K562 (cell line): ENCODE data around the gene TRAPPC5. TPM values are rescaled to one million over a fixed set of nuclear protein-coding genes. Genes with fewer than 3 reads are reported as not detected.

ENCODE experiments used
- ATF6 ChIP-seq: sonication (generic); formaldehyde crosslinking; IDR thresholded peaks from 2 replicates; pipeline ENCODE4 v1.4.0; 2020; ENCODE audit warnings: mild to moderate bottlenecking, missing genetic modification reagents
- CHD1 ChIP-seq: fragments of 200-600 bp; sonication (generic); IDR thresholded peaks from one replicate; pipeline ENCODE4 v1.6.1; 2012; ENCODE audit warnings: mild to moderate bottlenecking, moderate library complexity, low read length, inconsistent platforms
- CXXC5 ChIP-seq: fragments of 250-450 bp; sonication (Bioruptor Pico); IDR thresholded peaks from 2 replicates; pipeline ENCODE4 v1.8.0; 2022; ENCODE audit warnings: inconsistent platforms, mild to moderate bottlenecking, moderate library complexity
- ETV6 ChIP-seq, 3 experiments: fragments of 150-350 bp in 1 of 3; sonication (generic) in 1 of 3; formaldehyde crosslinking in 1 of 3; IDR thresholded peaks; 2 replicates each; pipeline versions ENCODE4 v1.6.1 to v1.8.0; 2014 to 2022; ENCODE audit warnings: borderline replicate concordance in 2 of 3, low read depth in 2 of 3, antibody characterized with exemption in 1 of 3, low read length in 1 of 3, mild to moderate bottlenecking in 1 of 3, missing genetic modification reagents in 1 of 3
- FOXO4 ChIP-seq: fragments of 450-650 bp; formaldehyde crosslinking; IDR thresholded peaks from 2 replicates; pipeline ENCODE4 v1.4.0; 2020; ENCODE audit warnings: mild to moderate bottlenecking, moderate library complexity
- HDAC1 ChIP-seq, 2 experiments: fragments of 450-650 bp; IDR thresholded peaks; 2 replicates each; pipeline ENCODE4 v1.6.1; 2016 to 2017; ENCODE audit warnings: inconsistent platforms in 1 of 2, mild to moderate bottlenecking in 1 of 2, moderate library complexity in 1 of 2
- HES1 ChIP-seq: fragments of 450-650 bp; IDR thresholded peaks from 2 replicates; pipeline ENCODE4 v1.6.1; 2016; ENCODE audit warnings: low read depth, mild to moderate bottlenecking, moderate library complexity
- JUND ChIP-seq, 2 experiments: IDR thresholded peaks; 2 replicates in 1 of 2; 3 replicates in 1 of 2; pipeline ENCODE4 v1.6.1; 2011; ENCODE audit warnings: borderline replicate concordance in 2 of 2, low read depth in 2 of 2, low read length in 2 of 2, improper control_type of control experiment in 1 of 2, missing biosample characterization in 1 of 2, missing genetic modification characterization in 1 of 2, missing genetic modification reagents in 1 of 2
- NCOA4 ChIP-seq: fragments of 450-650 bp; IDR thresholded peaks from 2 replicates; pipeline ENCODE4 v1.6.1; 2018; ENCODE audit warnings: mild to moderate bottlenecking; ENCODE audit not compliant: partially characterized antibody
- NFIC ChIP-seq: fragments of 450-650 bp; IDR thresholded peaks from 2 replicates; pipeline ENCODE4 v1.6.1; 2017; ENCODE audit warnings: mild to moderate bottlenecking, inconsistent platforms
- PKNOX1 ChIP-seq: fragments of 450-650 bp; IDR thresholded peaks from 2 replicates; pipeline ENCODE4 v1.6.1; 2016
- RBFOX2 ChIP-seq: fragments of 200-400 bp; formaldehyde crosslinking; IDR thresholded peaks from 2 replicates; pipeline ENCODE4 v1.6.1; 2017; ENCODE audit warnings: low read depth, mild to moderate bottlenecking, low read length, moderate library complexity
- RNF2 ChIP-seq: sonication (generic); IDR thresholded peaks from 2 replicates; pipeline ENCODE4 v1.6.1; 2016
- THRB ChIP-seq: fragments of 450-650 bp; formaldehyde crosslinking; conservative IDR thresholded peaks from 2 replicates; pipeline ENCODE4 v1.4.0; 2022; ENCODE audit warnings: mild to moderate bottlenecking, missing genetic modification characterization
- TRIM24 ChIP-seq, 2 experiments: fragments of 450-650 bp; IDR thresholded peaks; 2 replicates each; pipeline ENCODE4 v1.6.1; 2016
- ZKSCAN8 ChIP-seq: fragments of 200-800 bp; sonication (Bioruptor generic); IDR thresholded peaks from 2 replicates; pipeline ENCODE4 v1.6.1; 2016; ENCODE audit warnings: missing genetic modification characterization, missing compliant biosample characterization
- ZNF224 ChIP-seq: sonication (generic); formaldehyde crosslinking; IDR thresholded peaks from 2 replicates; pipeline ENCODE4 v1.8.0; 2022; ENCODE audit warnings: mild to moderate bottlenecking, missing genetic modification reagents
- ZNF77 ChIP-seq: fragments of 250-450 bp; sonication (Bioruptor Pico); IDR thresholded peaks from 2 replicates; pipeline ENCODE4 v1.5.0; 2020
- polyA plus RNA-seq, 8 experiments: library from polyadenylated mRNA; depleted of rRNA in 4 of 8; stranded (reverse) in 5 of 8; unstranded in 3 of 8; fragments of >200 nt; fragmentation: Nextera tagmentation in 2 of 8; fragmentation: Illumina TruSeq in 1 of 8; extraction: Ambion mirVana in 2 of 8; extraction: Trizol in 1 of 8; gene quantifications; 2 replicates each; pipeline versions ENCODE4 v1.2.1 to v1.2.3, GENCODE V29; 2011 to 2014; ENCODE audit warnings: inconsistent platforms in 1 of 8, missing spikeins in 1 of 8
- total RNA-seq, 7 experiments: library from RNA; depleted of rRNA in 6 of 7; stranded (reverse); fragments of >200 nt in 6 of 7; fragmentation: Illumina TruSeq in 2 of 7; extraction: Trizol in 2 of 7; gene quantifications; 2 replicates each; pipeline versions ENCODE4 v1.2.1 to v1.2.3, GENCODE V29; 2011 to 2021; ENCODE audit warnings: low replicate concordance in 1 of 7

Gene TRAPPC5
- total and polyA plus RNA-seq, 9 of the 15 experiments (the other 6 are each of a cell fraction or from before 2014, with no cell fraction given): 2.0 to 76.9 (median 29.3) TPM

GRCh38 chr19:7637374-7638256, 43.0 kb upstream of the TRAPPC5 start (continued):
- TF ChIP-seq HDAC1 (IDR thresholded peaks at IDR 0.05): peak in 1 of 2 experiments; percentile 53; a peak in 1 of 4 replicates
- no peak for TF ChIP-seq ZKSCAN8 (CRISPR knock-in tag)
- TF ChIP-seq NFIC: peak; percentile 6
- peak; percentile 95 for TF ChIP-seq CHD1
- TF ChIP-seq ETV6 (IDR thresholded peaks at IDR 0.05; ENCODE audit: borderline replicate concordance in 1 of 2, low read depth in 2 of 2, low read length in 1 of 2): peak in 1 of 2 experiments; percentile 48; a peak in 1 of 4 replicates
- TF ChIP-seq ETV6 (CRISPR knock-in tag; IDR thresholded peaks at IDR 0.05; ENCODE audit: borderline replicate concordance): no peak
- no peak for TF ChIP-seq ATF6 (CRISPR knock-in tag)
- TF ChIP-seq FOXO4 (CRISPR knock-in tag): no peak
- peak; percentile 84 for TF ChIP-seq RBFOX2
- peak in 1 of 2 experiments; percentile 71; a peak in 2 of 4 replicates for TF ChIP-seq TRIM24 (IDR thresholded peaks at IDR 0.05)
- TF ChIP-seq CXXC5 (CRISPR knock-in tag): peak; percentile 39; the same call in 1 of the 2 replicates
- no peak for TF ChIP-seq NCOA4
- TF ChIP-seq ZNF224 (CRISPR knock-in tag): no peak
- TF ChIP-seq JUND (IDR thresholded peaks at IDR 0.05; ENCODE audit: borderline replicate concordance, low read depth, low read length): peak; percentile 67
- TF ChIP-seq JUND (tag; IDR thresholded peaks at IDR 0.05; ENCODE audit: borderline replicate concordance, low read depth, low read length): peak; percentile 44; the same call in 1 of the 3 replicates
- no peak for TF ChIP-seq RNF2
- TF ChIP-seq ZNF77 (CRISPR knock-in tag): no peak
- TF ChIP-seq PKNOX1: peak; percentile 64
- no peak for TF ChIP-seq THRB (CRISPR knock-in tag)
- 0 out of 2 replicates have a peak, but pooled peaks have one; percentile 17 for TF ChIP-seq HES1
